Thoracic aorta (tissue), 2 donors: ENCODE results near the gene DHRS3. TPM values are rescaled to one million over a fixed set of nuclear protein-coding genes. Genes with fewer than 3 reads are reported as not detected.

Experiments used
- ATAC-seq: fragments of 150-250 bp; one replicate; pipeline ENCODE4 v1.8.0; 2017; ENCODE audit warnings: low read depth; ENCODE audit not compliant: insufficient number of reproducible peaks, low FRiP score
- DNase-seq: peaks from one replicate; pipeline ENCODE4 v3.0.0-alpha.2; 2020; ENCODE audit warnings: low spot score
- H3K27ac ChIP-seq, 2 donors: fragments of 200-600 bp; sonication (generic); 1 replicate in 1 of 2; 2 replicates in 1 of 2; pipeline ENCODE4 v1.5.1; 2016; ENCODE audit warnings: mild to moderate bottlenecking in 2 of 2, moderate library complexity in 2 of 2
- H3K27me3 ChIP-seq: fragments of 200-600 bp; sonication (generic); replicated peaks from 2 replicates; pipeline ENCODE4 v1.6.0; 2016; ENCODE audit warnings: mild to moderate bottlenecking; ENCODE audit not compliant: insufficient read depth
- H3K36me3 ChIP-seq: fragments of 200-600 bp; sonication (generic); one replicate; pipeline ENCODE4 v1.5.1; 2016
- H3K4me1 ChIP-seq, 2 donors: fragments of 200-600 bp; sonication (generic); 1 replicate in 1 of 2; 2 replicates in 1 of 2; pipeline versions ENCODE4 v1.5.1 to v1.6.0; 2016; ENCODE audit warnings: low read depth in 2 of 2, mild to moderate bottlenecking in 1 of 2; ENCODE audit not compliant: control insufficient read depth in 1 of 2
- H3K4me3 ChIP-seq: fragments of 200-600 bp; sonication (generic); 2 replicates; pipeline ENCODE4 v1.5.1; 2016; ENCODE audit warnings: mild to moderate bottlenecking
- H3K9me3 ChIP-seq: fragments of 200-600 bp; sonication (generic); 2 replicates; pipeline ENCODE4 v1.5.1; 2016
- CTCF ChIP-seq: fragments of 200-600 bp; sonication (generic); IDR thresholded peaks from one replicate; pipeline ENCODE4 v1.5.1; 2019; ENCODE audit warnings: antibody characterized with exemption
- total RNA-seq, 2 donors: library from RNA; depleted of rRNA; stranded (reverse); fragments of >200 nt; gene quantifications; one replicate each; pipeline versions ENCODE4 v1.1.0 to v1.2.3, GENCODE V29; 2016

The DHRS3 gene
- total RNA-seq, 2 donors from 2014 or later, result 65.9 to 150 TPM

- Histone ChIP-seq H3K9me3 (no peaks in the 10 kb centered on the region), H3K27ac (peak overlapping the region; percentile 41 to 71), H3K27me3 (no peaks in the 10 kb centered on the region), H3K4me3 (no peak overlapping the region), H3K4me1 (peaks cover 24 to 64% of the 10 kb centered on the region in 2 donors), H3K36me3 (no peaks in the 10 kb centered on the region)
- TF ChIP-seq CTCF, result no peak
- ATAC-seq (no peak), DNase-seq (no peak)
Measured at GRCh38 chr1:12548973-12549459, 69.0 kb downstream of the DHRS3 start.

- Histone ChIP-seq H3K27ac (peak overlapping the region; percentile 54 to 71), H3K4me1 (peaks cover 21 to 58% of the 10 kb centered on the region in 2 donors), H3K4me3 (no peak overlapping the region), H3K9me3 (no peaks in the 10 kb centered on the region), H3K36me3 (no peaks in the 10 kb centered on the region), H3K27me3 (no peaks in the 10 kb centered on the region)
- no peak for ATAC-seq
- no peak for TF ChIP-seq CTCF
- no peak for DNase-seq
Measured at GRCh38 chr1:12548279-12548972, 69.6 kb downstream of the DHRS3 start.

GRCh38 chr1:12547586-12548225, 70.3 kb downstream of the DHRS3 start:
- ATAC-seq, result no peak
- peaks cover 14 to 50% of the 10 kb centered on the region in 2 donors for H3K4me1 ChIP-seq
- H3K9me3 ChIP-seq, result no peaks in the 10 kb centered on the region
- TF ChIP-seq CTCF, result no peak
- H3K36me3 ChIP-seq, result no peaks in the 10 kb centered on the region
- H3K27me3 ChIP-seq, result no peaks in the 10 kb centered on the region
- no peak for DNase-seq
- peak overlapping the region; percentile 10 to 54 for H3K27ac ChIP-seq
- H3K4me3 ChIP-seq, result no peak overlapping the region

GRCh38 chr1:12546771-12547585, 71.0 kb downstream of the DHRS3 start:
- no peak for TF ChIP-seq CTCF
- peak overlapping the region; percentile 10 to 54 for H3K27ac ChIP-seq
- DNase-seq (no peak), ATAC-seq (peak; percentile 24)
- peaks cover 9 to 49% of the 10 kb centered on the region in 2 donors for H3K4me1 ChIP-seq
- H3K36me3 ChIP-seq, result no peaks in the 10 kb centered on the region
- H3K4me3 ChIP-seq, result no peak overlapping the region
- H3K27me3 ChIP-seq, result no peaks in the 10 kb centered on the region
- H3K9me3 ChIP-seq, result no peaks in the 10 kb centered on the region

DNA sequence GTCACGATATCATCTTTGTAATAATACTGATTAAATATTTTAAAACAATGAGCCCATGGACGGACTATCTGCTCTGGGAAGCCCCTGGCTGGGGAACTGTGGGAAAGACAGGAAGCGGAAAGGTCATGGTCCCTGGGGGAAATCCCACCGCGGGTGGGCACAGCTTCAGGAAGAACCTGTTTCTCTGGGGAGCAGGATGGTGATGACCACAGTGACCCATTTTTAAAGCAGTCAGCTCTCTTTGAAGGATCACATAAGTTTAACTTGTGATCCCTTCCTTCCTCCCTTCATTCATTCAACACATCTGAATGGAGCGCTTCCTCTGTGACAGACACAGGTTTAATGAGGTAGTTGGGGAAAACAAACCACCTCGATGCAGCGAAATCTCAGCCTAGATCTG, 73.0 kb downstream of the DHRS3 start:
- Histone ChIP-seq H3K27ac (no peak overlapping the region), H3K27me3 (no peaks in the 10 kb centered on the region), H3K9me3 (no peaks in the 10 kb centered on the region), H3K4me3 (no peak overlapping the region), H3K4me1 (peaks cover 22 to 61% of the 10 kb centered on the region in 2 donors), H3K36me3 (no peaks in the 10 kb centered on the region)
- ATAC-seq, result no peak
- no peak for DNase-seq
- TF ChIP-seq CTCF, result no peak
